Left lung (tissue), 10 donors: ENCODE measurements around the gene ST14. TPM values are rescaled to one million over a fixed set of nuclear protein-coding genes. Genes with fewer than 3 reads are reported as not detected.
A peak's percentile ranks its signal among the peaks of the same experiment; 100 is the strongest.

Experiments
- ATAC-seq: fragments of 200-7000 bp; cut with Tn5 transposase; one replicate; pipeline ENCODE4 v1.9.1; 2020; ENCODE audit warnings: moderate library complexity
- DNase-seq, 4 donors: peaks; one replicate each; pipeline ENCODE4 v3.0.0-alpha.2; 2013 to 2020
- H3K27ac ChIP-seq, 2 donors: fragments of 200-600 bp; sonication (generic) in 1 of 2; one replicate each; pipeline versions ENCODE4 v1.5.0 to v1.8.0; 2020 to 2021
- H3K27me3 ChIP-seq, 2 donors: fragments of 200-600 bp; sonication (generic) in 1 of 2; one replicate each; pipeline versions ENCODE4 v1.5.0 to v1.8.0; 2020 to 2021
- H3K36me3 ChIP-seq, 2 donors: fragments of 200-600 bp; sonication (generic) in 1 of 2; one replicate each; pipeline versions ENCODE4 v1.5.0 to v1.8.0; 2020 to 2021
- H3K4me1 ChIP-seq, 2 donors: fragments of 200-600 bp; one replicate each; pipeline ENCODE4 v1.8.0; 2021
- H3K4me3 ChIP-seq, 2 donors: fragments of 200-600 bp; sonication (generic) in 1 of 2; one replicate each; pipeline versions ENCODE4 v1.5.0 to v1.8.0; 2020 to 2021; ENCODE audit warnings: mild to moderate bottlenecking in 1 of 2
- H3K9me3 ChIP-seq, 2 donors: fragments of 200-600 bp; sonication (generic) in 1 of 2; one replicate each; pipeline versions ENCODE4 v1.5.0 to v1.8.0; 2020 to 2021
- CTCF ChIP-seq, 2 donors: fragments of 200-600 bp; sonication (generic) in 1 of 2; IDR thresholded peaks; one replicate each; pipeline versions ENCODE4 v1.5.0 to v1.8.0; 2021; ENCODE audit warnings: antibody characterized with exemption in 2 of 2
- intact Hi-C, 2 donors: fragments of 100-400 bp; cut with DNase I; formaldehyde crosslinking; loops; one replicate each; pipeline versions ENCODE4 v1.11.2 to v1.14.2; 2022
- polyA plus RNA-seq, 6 donors: library from polyadenylated mRNA; unstranded; fragments of 120-200 nt; gene quantifications; one replicate each; pipeline ENCODE4 v1.2.1, GENCODE V29; 2013; ENCODE audit not compliant: insufficient read length in 6 of 6
- total RNA-seq, 2 donors: library from RNA; stranded (reverse); fragmentation: NEBNext Ultra II Directional; extraction: Animal tissue kit (Norgen Biotek cat#: 25700); gene quantifications; one replicate each; pipeline ENCODE4 v1.2.1, GENCODE V29; 2021
- donor health status: DM: no; HTN: yes; CAD: no.
- donor health status: DM: no; HTN: no; CAD: no.

ST14 gene
- total and polyA plus RNA-seq, 8 donors, result 30.6 to 107 (median 37.8) TPM

- no peak for ATAC-seq
- intact Hi-C loops, result loop anchor here in 1 of 2 donors (5.0 kb wide), 1 partner anchor 118 kb away; the partner anchor contains the start of gene PRDM10
- Histone ChIP-seq H3K27me3 (no peaks in the 10 kb centered on the region), H3K36me3 (peaks cover 0 to 25% of the 10 kb centered on the region in 2 donors), H3K4me3 (no peak overlapping the region), H3K9me3 (no peaks in the 10 kb centered on the region), H3K4me1 (peaks cover 14 to 81% of the 10 kb centered on the region in 2 donors), H3K27ac (no peak overlapping the region)
- no peak for TF ChIP-seq CTCF (IDR thresholded peaks at IDR 0.05)
- no peak for DNase-seq
These were observed 39.5 kb upstream of the ST14 start for GRCh38 chr11:130120045-130120444.

DNA sequence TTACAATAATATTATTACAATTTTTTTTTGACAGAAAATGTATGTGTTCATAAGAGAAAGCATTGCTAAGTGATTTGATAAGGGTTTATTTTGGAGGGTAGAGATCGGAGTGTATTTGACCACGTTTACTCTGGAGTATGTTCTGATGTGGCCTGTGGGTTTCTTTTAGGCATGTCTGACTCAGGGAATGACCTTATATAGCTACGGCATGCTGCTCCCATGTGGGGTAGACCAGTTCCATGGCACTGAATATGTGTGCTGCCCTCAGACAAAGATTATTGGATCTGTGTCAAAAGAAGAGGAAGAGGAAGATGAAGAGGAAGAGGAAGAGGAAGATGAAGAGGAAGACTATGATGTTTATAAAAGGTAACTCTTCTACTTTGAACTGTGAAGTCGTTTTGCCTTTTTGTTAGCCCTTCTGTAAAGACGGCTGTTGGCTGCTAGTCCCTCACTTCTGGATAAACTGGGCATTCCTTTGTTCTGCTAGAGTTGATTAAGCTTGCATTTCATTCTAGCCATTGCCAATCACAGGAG is 38.1 kb upstream of the ST14 start:
- TF ChIP-seq CTCF (IDR thresholded peaks at IDR 0.05), result no peak
- Histone ChIP-seq H3K27ac (peak overlapping the region in 1 of 2 donors; percentile 85), H3K4me3 (no peak overlapping the region), H3K4me1 (peaks cover 25 to 89% of the 10 kb centered on the region in 2 donors), H3K36me3 (peaks cover 0 to 29% of the 10 kb centered on the region in 2 donors), H3K9me3 (no peaks in the 10 kb centered on the region), H3K27me3 (no peaks in the 10 kb centered on the region)
- ATAC-seq, result no peak
- DNase-seq, result no peak
- intact Hi-C loops, result loop anchor here in 1 of 2 donors (5.0 kb wide), 1 partner anchor 119 kb away; the partner anchor contains the start of gene PRDM10

GRCh38 chr11:130122141-130122575 is 37.4 kb upstream of the ST14 start:
- TF ChIP-seq CTCF (IDR thresholded peaks at IDR 0.05), result no peak
- no peak for ATAC-seq
- no peaks in the 10 kb centered on the region for H3K9me3 ChIP-seq
- intact Hi-C loops, result loop anchor here in 1 of 2 donors (5.0 kb wide), 1 partner anchor 120 kb away; the partner anchor contains the start of gene PRDM10
- H3K27ac ChIP-seq, result peak overlapping the region in 1 of 2 donors; percentile 85
- DNase-seq, result no peak
- H3K36me3 ChIP-seq, result peaks cover 0 to 36% of the 10 kb centered on the region in 2 donors
- H3K4me3 ChIP-seq, result no peak overlapping the region
- H3K4me1 ChIP-seq, result peaks cover 25 to 93% of the 10 kb centered on the region in 2 donors
- no peaks in the 10 kb centered on the region for H3K27me3 ChIP-seq

DNA sequence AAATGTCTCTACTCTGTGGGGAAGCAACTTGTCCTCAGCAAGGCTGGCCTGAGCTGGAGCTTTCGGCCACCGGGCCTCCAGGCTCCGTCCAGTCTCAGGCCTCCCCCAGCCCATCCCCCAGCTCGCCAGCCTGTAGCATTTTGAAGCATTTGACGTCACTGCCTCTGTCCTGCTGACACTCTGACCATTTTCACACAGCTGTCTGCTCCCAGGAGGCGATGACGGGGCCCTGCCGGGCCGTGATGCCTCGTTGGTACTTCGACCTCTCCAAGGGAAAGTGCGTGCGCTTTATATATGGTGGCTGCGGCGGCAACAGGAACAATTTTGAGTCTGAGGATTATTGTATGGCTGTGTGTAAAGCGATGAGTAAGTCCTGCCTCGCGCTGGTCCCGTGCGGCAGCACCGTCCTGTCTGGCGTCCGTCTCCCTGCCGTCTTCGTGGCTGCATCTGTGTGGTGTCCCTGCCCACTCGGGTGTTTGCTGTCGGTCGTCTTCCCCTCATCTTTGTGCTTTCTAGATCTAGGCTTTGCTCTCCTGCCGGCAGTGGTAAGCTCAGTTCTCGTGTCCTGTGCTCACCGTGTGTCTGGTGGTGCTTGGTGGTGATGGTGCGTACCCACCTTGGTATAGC is 36.1 kb upstream of the ST14 start:
- H3K4me1 ChIP-seq, result peaks cover 25 to 83% of the 10 kb centered on the region in 2 donors
- no peak for TF ChIP-seq CTCF (IDR thresholded peaks at IDR 0.05)
- DNase-seq (no peak), ATAC-seq (no peak)
- H3K27me3 ChIP-seq, result no peaks in the 10 kb centered on the region
- H3K4me3 ChIP-seq, result no peak overlapping the region
- intact Hi-C loops, result loop anchor here in 1 of 2 donors (5.0 kb wide), 1 partner anchor 121 kb away; the partner anchor contains the start of gene PRDM10
- H3K36me3 ChIP-seq, result peaks cover 0 to 50% of the 10 kb centered on the region in 2 donors
- H3K27ac ChIP-seq, result peak overlapping the region; percentile 62 to 85
- H3K9me3 ChIP-seq, result no peaks in the 10 kb centered on the region

- no peak overlapping the region for H3K4me3 ChIP-seq
- TF ChIP-seq CTCF (IDR thresholded peaks at IDR 0.05), result no peak
- intact Hi-C loops, result loop anchor here in 1 of 2 donors (5.0 kb wide), 1 partner anchor 122 kb away; the partner anchor contains the start of gene PRDM10
- peak overlapping the region; percentile 62 to 85 for H3K27ac ChIP-seq
- peaks cover 25 to 77% of the 10 kb centered on the region in 2 donors for H3K4me1 ChIP-seq
- peak; percentile 94 for ATAC-seq
- H3K36me3 ChIP-seq, result peaks cover 1 to 55% of the 10 kb centered on the region in 2 donors
- H3K9me3 ChIP-seq, result no peaks in the 10 kb centered on the region
- no peaks in the 10 kb centered on the region for H3K27me3 ChIP-seq
- peak in 3 of 4 donors; percentile 59 to 93 (median 90) for DNase-seq
These were observed 35.5 kb upstream of the ST14 start for GRCh38 chr11:130124096-130124495.
